Measurements from ENCODE around the gene SRPK2. TPM values are rescaled to one million over a fixed set of nuclear protein-coding genes. Genes with fewer than 3 reads are reported as not detected.

The SRPK2 gene
- total RNA-seq, 5 donors from 2014 or later (not counting 1 experiment from before 2014, with no cell fraction given) = 41.6 to 71.4 (median 46.9) TPM

- ChIA-PET CTCF (interaction anchor here in 1 of 2 donors (0.6 to 1.1 kb wide), 2 partner anchors 15 to 753 kb away, joined by 3 read pairs; no protein-coding TSS in a partner anchor), POLR2A (no interaction called here)
- Mint-ChIP-seq H3K9me3 (no peaks in the 10 kb centered on the region), H3K4me3 (no peak overlapping the region), H3K27ac (peak overlapping the region in 1 of 2 donors; percentile 22), H3K27me3 (no peaks in the 10 kb centered on the region), H3K36me3 (peaks cover 43% of the 10 kb centered on the region), H3K4me1 (peaks cover 22 to 36% (median 34%) of the 10 kb centered on the region in 3 donors)
- Histone ChIP-seq H3K27ac (ENCODE audit: low read length) (no peak overlapping the region), H3K9me3 (no peaks in the 10 kb centered on the region), H3K4me3 (ENCODE audit: control insufficient read depth in 1 of 2, extremely low read depth in 1 of 2, low read length in 1 of 2) (no peak overlapping the region), H3K27me3 (replicated peaks in 1 of 2; ENCODE audit: control insufficient read depth in 2 of 2, extremely low read depth in 1 of 2, insufficient read depth in 2 of 2, low read length in 1 of 2) (no peaks in the 10 kb centered on the region), H3K4me1 (ENCODE audit: control insufficient read depth in 1 of 2, extremely low read depth in 1 of 2, insufficient read depth in 2 of 2, low read length in 2 of 2) (no peaks in the 10 kb centered on the region), H3K36me3 (ENCODE audit: control insufficient read depth in 2 of 2, extremely low read depth in 1 of 2, insufficient read depth in 1 of 2, low read length in 1 of 2) (peaks cover 0 to 52% of the 10 kb centered on the region in 2 donors)
- DNase-seq = no peak
- no peak for ATAC-seq (replicated peaks in 1 of 4)
Observed at GRCh38 chr7:105094966-105095365, 293.8 kb downstream of the SRPK2 start.

GRCh38 chr7:105088456-105088855 lies 300.3 kb downstream of the SRPK2 start:
- no peaks in the 10 kb centered on the region for H3K27me3 ChIP-seq (replicated peaks in 1 of 2; ENCODE audit: control insufficient read depth in 2 of 2, extremely low read depth in 1 of 2, insufficient read depth in 2 of 2, low read length in 1 of 2)
- Mint-ChIP-seq H3K27me3 (no peaks in the 10 kb centered on the region), H3K4me3 (no peak overlapping the region), H3K27ac (peak overlapping the region; percentile 26 to 53), H3K9me3 (no peaks in the 10 kb centered on the region), H3K4me1 (peaks cover 13 to 21% (median 21%) of the 10 kb centered on the region in 3 donors), H3K36me3 (peaks cover 40% of the 10 kb centered on the region)
- no peak overlapping the region for H3K4me3 ChIP-seq (ENCODE audit: control insufficient read depth in 1 of 2, extremely low read depth in 1 of 2, low read length in 1 of 2)
- ATAC-seq (replicated peaks in 1 of 4) = no peak
- H3K36me3 ChIP-seq (ENCODE audit: control insufficient read depth in 2 of 2, extremely low read depth in 1 of 2, insufficient read depth in 1 of 2, low read length in 1 of 2) = peaks cover 3 to 62% of the 10 kb centered on the region in 2 donors
- H3K27ac ChIP-seq (ENCODE audit: low read length) = no peak overlapping the region
- no peaks in the 10 kb centered on the region for H3K4me1 ChIP-seq (ENCODE audit: control insufficient read depth in 1 of 2, extremely low read depth in 1 of 2, insufficient read depth in 2 of 2, low read length in 2 of 2)
- no CpG with 5 or more reads among the region's 2 CpGs for WGBS (ENCODE audit: insufficient coverage)
- no peak for DNase-seq
- POLR2A ChIA-PET = no interaction called here
- no peaks in the 10 kb centered on the region for H3K9me3 ChIP-seq
- CTCF ChIA-PET = interaction anchor here in 1 of 2 donors (0.6 kb wide), 1 partner anchor 68 kb away, joined by 3 read pairs; no protein-coding TSS in a partner anchor

GRCh38 chr7:105087981-105088380 lies 300.7 kb downstream of the SRPK2 start:
- no CpG with 5 or more reads among the region's 6 CpGs for WGBS (ENCODE audit: insufficient coverage)
- POLR2A ChIA-PET = interaction anchor here in 1 of 2 donors (0.5 kb wide), 1 partner anchor 232 kb away, joined by 5 read pairs; no protein-coding TSS in a partner anchor
- H3K36me3 ChIP-seq (ENCODE audit: control insufficient read depth in 2 of 2, extremely low read depth in 1 of 2, insufficient read depth in 1 of 2, low read length in 1 of 2) = peaks cover 6 to 63% of the 10 kb centered on the region in 2 donors

GRCh38 chr7:105086850-105087249 lies 301.9 kb downstream of the SRPK2 start:
- Mint-ChIP-seq H3K27me3 (no peaks in the 10 kb centered on the region), H3K9me3 (no peaks in the 10 kb centered on the region), H3K4me1 (peaks cover 23 to 30% (median 26%) of the 10 kb centered on the region in 3 donors), H3K27ac (no peak overlapping the region), H3K36me3 (peaks cover 40% of the 10 kb centered on the region), H3K4me3 (no peak overlapping the region)
- Histone ChIP-seq H3K27ac (ENCODE audit: low read length) (no peak overlapping the region), H3K27me3 (replicated peaks in 1 of 2; ENCODE audit: control insufficient read depth in 2 of 2, extremely low read depth in 1 of 2, insufficient read depth in 2 of 2, low read length in 1 of 2) (no peaks in the 10 kb centered on the region), H3K9me3 (no peaks in the 10 kb centered on the region), H3K4me3 (ENCODE audit: control insufficient read depth in 1 of 2, extremely low read depth in 1 of 2, low read length in 1 of 2) (no peak overlapping the region), H3K36me3 (ENCODE audit: control insufficient read depth in 2 of 2, extremely low read depth in 1 of 2, insufficient read depth in 1 of 2, low read length in 1 of 2) (peaks cover 11 to 65% of the 10 kb centered on the region in 2 donors), H3K4me1 (ENCODE audit: control insufficient read depth in 1 of 2, extremely low read depth in 1 of 2, insufficient read depth in 2 of 2, low read length in 2 of 2) (no peaks in the 10 kb centered on the region)
- ChIA-PET POLR2A (interaction anchor here (0.6 kb wide), 3 partner anchors 84 to 146 kb away, joined by 3 read pairs; no protein-coding TSS in a partner anchor), CTCF (interaction anchor here in 1 of 2 donors (0.6 to 1.0 kb wide), 2 partner anchors 22 to 58 kb away, joined by 3 read pairs; no protein-coding TSS in a partner anchor)
- no peak for ATAC-seq (replicated peaks in 1 of 4)
- WGBS (ENCODE audit: insufficient coverage) = no CpG with 5 or more reads among the region's 3 CpGs
- DNase-seq = no peak

More at GRCh38 chr7:105087981-105088380, 300.7 kb downstream of the SRPK2 start:
- no peak for DNase-seq
- Histone ChIP-seq H3K4me3 (ENCODE audit: control insufficient read depth in 1 of 2, extremely low read depth in 1 of 2, low read length in 1 of 2) (no peak overlapping the region), H3K9me3 (no peaks in the 10 kb centered on the region), H3K27me3 (replicated peaks in 1 of 2; ENCODE audit: control insufficient read depth in 2 of 2, extremely low read depth in 1 of 2, insufficient read depth in 2 of 2, low read length in 1 of 2) (no peaks in the 10 kb centered on the region), H3K4me1 (ENCODE audit: control insufficient read depth in 1 of 2, extremely low read depth in 1 of 2, insufficient read depth in 2 of 2, low read length in 2 of 2) (no peaks in the 10 kb centered on the region), H3K27ac (ENCODE audit: low read length) (no peak overlapping the region)
- CTCF ChIA-PET = interaction anchor here in 1 of 2 donors (0.6 kb wide), 1 partner anchor 67 kb away, joined by 3 read pairs; no protein-coding TSS in a partner anchor
- Mint-ChIP-seq H3K4me1 (peaks cover 15 to 24% (median 24%) of the 10 kb centered on the region in 3 donors), H3K36me3 (peaks cover 42% of the 10 kb centered on the region), H3K4me3 (no peak overlapping the region), H3K27ac (peak overlapping the region; percentile 53 to 55), H3K27me3 (no peaks in the 10 kb centered on the region), H3K9me3 (no peaks in the 10 kb centered on the region)
- ATAC-seq (replicated peaks in 1 of 4) = no peak

GRCh38 chr7:105084581-105084980 lies 304.1 kb downstream of the SRPK2 start:
- no peak for ATAC-seq (replicated peaks in 1 of 4)
- no CpG with 5 or more reads among the region's 1 CpG for WGBS (ENCODE audit: insufficient coverage)

GRCh38 chr7:105079348-105079747 lies 309.4 kb downstream of the SRPK2 start:
- H3K27me3 ChIP-seq (replicated peaks in 1 of 2; ENCODE audit: control insufficient read depth in 2 of 2, extremely low read depth in 1 of 2, insufficient read depth in 2 of 2, low read length in 1 of 2) = no peaks in the 10 kb centered on the region
- ATAC-seq (replicated peaks in 1 of 4) (no peak), DNase-seq (no peak)
- Mint-ChIP-seq H3K9me3 (no peaks in the 10 kb centered on the region), H3K4me1 (peaks cover 12 to 16% (median 15%) of the 10 kb centered on the region in 3 donors), H3K4me3 (no peak overlapping the region), H3K27me3 (no peaks in the 10 kb centered on the region), H3K36me3 (peaks cover 49% of the 10 kb centered on the region), H3K27ac (no peak overlapping the region)
- no peaks in the 10 kb centered on the region for H3K4me1 ChIP-seq (ENCODE audit: control insufficient read depth in 1 of 2, extremely low read depth in 1 of 2, insufficient read depth in 2 of 2, low read length in 2 of 2)
- H3K4me3 ChIP-seq (ENCODE audit: control insufficient read depth in 1 of 2, extremely low read depth in 1 of 2, low read length in 1 of 2) = no peak overlapping the region
- H3K27ac ChIP-seq (ENCODE audit: low read length) = no peak overlapping the region
- CTCF ChIA-PET = interaction anchor here (0.7 to 1.5 kb wide), 4 partner anchors 16 to 98 kb away, joined by 3 to 6 read pairs (median 3); no protein-coding TSS in a partner anchor
- WGBS (ENCODE audit: insufficient coverage) = 100% methylated on average over 2 of the region's 6 CpGs
- H3K36me3 ChIP-seq (ENCODE audit: control insufficient read depth in 2 of 2, extremely low read depth in 1 of 2, insufficient read depth in 1 of 2, low read length in 1 of 2) = peaks cover 12 to 93% of the 10 kb centered on the region in 2 donors
- H3K9me3 ChIP-seq = no peaks in the 10 kb centered on the region
- POLR2A ChIA-PET = interaction anchor here (0.5 to 0.7 kb wide), 3 partner anchors 8 to 280 kb away, joined by 4 to 9 read pairs (median 6); no protein-coding TSS in a partner anchor

More at GRCh38 chr7:105084581-105084980, 304.1 kb downstream of the SRPK2 start:
- Mint-ChIP-seq H3K27me3 (no peaks in the 10 kb centered on the region), H3K4me1 (peaks cover 21 to 23% (median 22%) of the 10 kb centered on the region in 3 donors), H3K27ac (peak overlapping the region in 1 of 2 donors; percentile 15), H3K9me3 (no peaks in the 10 kb centered on the region), H3K36me3 (peaks cover 33% of the 10 kb centered on the region), H3K4me3 (no peak overlapping the region)
- H3K4me1 ChIP-seq (ENCODE audit: control insufficient read depth in 1 of 2, extremely low read depth in 1 of 2, insufficient read depth in 2 of 2, low read length in 2 of 2) = no peaks in the 10 kb centered on the region
- no peak overlapping the region for H3K4me3 ChIP-seq (ENCODE audit: control insufficient read depth in 1 of 2, extremely low read depth in 1 of 2, low read length in 1 of 2)
- H3K36me3 ChIP-seq (ENCODE audit: control insufficient read depth in 2 of 2, extremely low read depth in 1 of 2, insufficient read depth in 1 of 2, low read length in 1 of 2) = peaks cover 11 to 74% of the 10 kb centered on the region in 2 donors
- no peak overlapping the region for H3K27ac ChIP-seq (ENCODE audit: low read length)
- no peaks in the 10 kb centered on the region for H3K27me3 ChIP-seq (replicated peaks in 1 of 2; ENCODE audit: control insufficient read depth in 2 of 2, extremely low read depth in 1 of 2, insufficient read depth in 2 of 2, low read length in 1 of 2)
- CTCF ChIA-PET = interaction anchor here in 1 of 2 donors (0.7 kb wide), 1 partner anchor 303 kb away, joined by 3 read pairs; no protein-coding TSS in a partner anchor
- no peaks in the 10 kb centered on the region for H3K9me3 ChIP-seq
- DNase-seq = no peak
- POLR2A ChIA-PET = no interaction called here
